SH-SY5Y (cell line): ENCODE measurements around the gene PDF.

Experiments used
- GATA2 ChIP-seq: IDR thresholded peaks from 2 replicates; pipeline ENCODE4 v1.6.1; 2011; ENCODE audit warnings: mild to moderate bottlenecking, low read depth, low read length
- GATA3 ChIP-seq: IDR thresholded peaks from 2 replicates; pipeline ENCODE4 v1.6.1; 2011; ENCODE audit warnings: low read depth, mild to moderate bottlenecking, low read length, moderate library complexity

PDF gene

GRCh38 chr16:69326172-69326873 lies 4.1 kb downstream of the PDF start:
- no peak for TF ChIP-seq GATA2
- TF ChIP-seq GATA3: no peak

GRCh38 chr16:69325784-69326171 lies 4.6 kb downstream of the PDF start:
- no peak for TF ChIP-seq GATA2
- TF ChIP-seq GATA3: no peak

- TF ChIP-seq GATA2 (no peak), GATA3 (no peak)
These were observed 5.7 kb downstream of the PDF start for GRCh38 chr16:69324585-69325253.

- TF ChIP-seq GATA3 (no peak), GATA2 (no peak)
These were observed 6.3 kb downstream of the PDF start for GRCh38 chr16:69324013-69324531.

GRCh38 chr16:69323415-69323814 lies 7.0 kb downstream of the PDF start:
- no peak for TF ChIP-seq GATA3
- TF ChIP-seq GATA2: no peak

- TF ChIP-seq GATA3: no peak
- TF ChIP-seq GATA2: no peak
These were observed 8.0 kb downstream of the PDF start for GRCh38 chr16:69322343-69322742.

GRCh38 chr16:69321080-69321479 lies 9.3 kb downstream of the PDF start:
- no peak for TF ChIP-seq GATA2
- TF ChIP-seq GATA3: no peak

GRCh38 chr16:69320740-69321073 lies 9.7 kb downstream of the PDF start:
- no peak for TF ChIP-seq GATA3
- no peak for TF ChIP-seq GATA2

- TF ChIP-seq GATA3 (no peak), GATA2 (no peak)
These were observed 10.3 kb downstream of the PDF start for GRCh38 chr16:69319826-69320739.

GRCh38 chr16:69319381-69319780 lies 11.0 kb downstream of the PDF start:
- TF ChIP-seq GATA3 (no peak), GATA2 (no peak)

- TF ChIP-seq GATA2 (no peak), GATA3 (no peak)
These were observed 11.5 kb downstream of the PDF start for GRCh38 chr16:69318911-69319289.

- TF ChIP-seq GATA2 (no peak), GATA3 (no peak)
These were observed 12.0 kb downstream of the PDF start for GRCh38 chr16:69318177-69318910.

- TF ChIP-seq GATA2: no peak
- TF ChIP-seq GATA3: no peak
These were observed 13.8 kb downstream of the PDF start for GRCh38 chr16:69316595-69317034.
